GM18498 (cell line): ENCODE measurements around the gene GPS1.

ENCODE experiments used
- ATAC-seq: cut with Tn5 transposase; IDR thresholded peaks from one replicate; pipeline ENCODE4 v1.9.1; 2021; ENCODE audit warnings: mild to moderate bottlenecking, moderate library complexity; ENCODE audit not compliant: unreplicated experiment

The GPS1 gene

DNA sequence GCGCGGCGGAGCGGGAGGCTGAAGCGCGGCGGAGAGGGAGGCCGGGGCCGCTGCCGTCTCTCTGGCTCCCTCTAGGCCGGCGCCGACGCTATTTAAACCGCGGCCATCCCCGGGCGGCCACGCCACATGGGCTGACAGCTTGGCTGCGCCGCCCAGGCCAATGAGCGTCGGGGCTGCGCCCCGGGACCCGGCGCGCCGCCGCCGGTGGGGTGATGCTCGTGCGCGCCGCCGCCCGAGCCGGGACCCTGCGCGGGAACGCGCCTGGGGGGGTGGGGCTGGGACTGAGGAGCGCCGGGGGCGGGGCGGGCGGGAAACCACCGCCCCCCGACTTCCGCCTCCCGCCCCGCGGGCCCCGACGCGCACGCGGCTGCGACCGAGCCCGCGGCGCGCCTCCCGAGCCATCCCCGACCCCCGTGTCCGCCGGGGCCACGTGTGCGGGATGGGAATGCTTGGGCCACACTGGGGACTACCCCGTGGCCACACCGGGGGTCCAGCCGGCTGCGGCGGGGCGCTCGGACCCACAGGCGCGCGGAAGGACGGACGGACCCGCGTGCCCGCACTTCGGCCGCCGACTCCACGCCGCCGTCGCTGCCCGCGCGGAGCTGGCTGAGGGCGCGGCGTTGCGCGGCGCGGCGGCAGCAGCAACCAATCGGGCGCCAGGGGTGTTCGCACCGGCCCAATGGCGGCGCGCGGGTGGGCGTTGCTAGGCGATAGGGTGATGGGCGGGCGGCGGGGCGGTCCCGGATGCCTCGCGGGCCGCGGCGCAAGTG lies 46.7 kb downstream of the GPS1 start, which contains the start of gene FASN:
Gene FASN (minus strand): TSS at position 68 of the 770 bp plus-strand sequence. CDS start 1,791 bp downstream, outside the sequence.
- ATAC-seq, result peak; percentile 74

DNA sequence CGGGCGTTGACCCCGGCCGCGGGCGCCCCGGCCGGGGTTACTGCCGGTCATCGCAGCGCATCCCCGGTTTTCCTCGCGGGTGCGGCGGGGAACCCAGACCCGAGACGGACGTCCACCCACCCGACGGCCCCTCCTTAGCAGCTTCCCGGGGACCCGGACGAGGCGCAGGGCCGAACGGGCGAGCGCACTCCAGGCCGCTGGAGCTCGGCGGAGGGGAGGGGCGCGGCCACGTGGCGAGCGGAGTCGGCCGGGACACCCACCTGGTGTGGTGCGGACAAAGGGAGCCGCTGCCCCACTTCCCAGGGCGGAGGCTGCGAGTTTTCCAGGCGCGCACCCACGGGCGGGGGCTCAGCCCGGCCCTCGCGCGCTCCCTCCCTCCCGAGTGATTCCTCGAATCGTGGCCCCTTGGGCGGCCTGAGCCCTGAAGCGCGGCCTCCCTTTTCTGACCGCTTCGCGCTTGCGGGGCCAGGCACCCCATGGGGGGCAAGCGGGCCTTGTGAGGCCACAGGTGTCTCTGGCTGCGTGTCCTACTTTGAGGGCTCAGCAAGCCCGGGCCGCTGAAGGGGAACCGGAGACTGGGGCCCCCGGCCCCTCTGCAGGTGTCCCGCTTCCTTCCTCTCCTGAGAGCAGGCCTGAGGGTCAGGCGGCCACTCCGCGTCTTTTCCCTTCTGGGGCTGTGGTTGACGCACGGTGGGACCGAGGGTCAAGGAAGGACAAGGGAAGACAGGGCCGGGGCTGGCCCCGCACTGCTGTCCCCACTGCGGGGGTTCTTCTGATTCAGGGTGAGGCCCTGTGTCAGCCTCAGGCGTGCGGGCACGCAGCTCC lies 47.5 kb downstream of the GPS1 start:
- ATAC-seq, result peak; percentile 14

DNA sequence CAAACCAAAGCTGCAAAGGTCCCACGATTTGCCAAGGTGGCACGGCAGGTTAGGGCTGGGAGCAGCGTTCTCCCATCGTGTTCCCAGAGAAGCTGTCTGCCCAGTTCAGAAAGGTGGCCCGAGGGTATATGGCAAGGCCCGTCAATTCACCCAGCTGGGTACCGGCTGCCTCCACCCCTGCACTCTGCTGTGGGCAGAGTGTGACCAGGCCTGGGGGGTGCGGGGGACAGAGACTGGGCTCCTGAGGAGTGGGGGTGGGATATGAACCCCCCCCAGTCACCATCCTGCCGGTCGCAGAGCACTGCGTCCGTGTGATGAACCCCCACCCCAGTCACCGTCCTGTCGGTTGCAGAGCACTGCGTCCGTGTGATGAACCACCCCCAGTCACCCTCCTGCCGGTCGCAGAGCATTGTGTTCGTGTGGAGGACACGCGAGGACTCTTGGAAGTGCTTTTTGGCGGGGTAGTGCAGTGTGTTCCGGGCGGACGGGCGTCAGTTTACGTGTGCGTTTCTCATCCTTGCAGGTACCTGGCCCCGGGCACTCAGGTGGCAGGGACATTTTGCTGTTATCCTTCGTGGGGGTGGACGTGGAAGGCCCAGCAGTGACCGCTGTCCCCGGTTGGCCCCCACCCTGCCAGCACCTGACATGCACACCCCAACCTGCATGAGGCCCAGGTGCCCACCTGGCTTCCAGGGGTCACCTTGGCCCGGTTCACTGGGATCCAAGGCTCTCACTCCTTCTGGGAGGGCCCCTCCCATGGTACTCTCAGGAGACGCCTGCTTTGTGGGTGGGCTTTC lies 49.0 kb downstream of the GPS1 start:
- ATAC-seq, result no peak

- no peak for ATAC-seq
Observed at GRCh38 chr17:82101301-82101715, 49.6 kb downstream of the GPS1 start.

- ATAC-seq, result no peak
Observed at GRCh38 chr17:82101767-82102679, 50.3 kb downstream of the GPS1 start.

DNA sequence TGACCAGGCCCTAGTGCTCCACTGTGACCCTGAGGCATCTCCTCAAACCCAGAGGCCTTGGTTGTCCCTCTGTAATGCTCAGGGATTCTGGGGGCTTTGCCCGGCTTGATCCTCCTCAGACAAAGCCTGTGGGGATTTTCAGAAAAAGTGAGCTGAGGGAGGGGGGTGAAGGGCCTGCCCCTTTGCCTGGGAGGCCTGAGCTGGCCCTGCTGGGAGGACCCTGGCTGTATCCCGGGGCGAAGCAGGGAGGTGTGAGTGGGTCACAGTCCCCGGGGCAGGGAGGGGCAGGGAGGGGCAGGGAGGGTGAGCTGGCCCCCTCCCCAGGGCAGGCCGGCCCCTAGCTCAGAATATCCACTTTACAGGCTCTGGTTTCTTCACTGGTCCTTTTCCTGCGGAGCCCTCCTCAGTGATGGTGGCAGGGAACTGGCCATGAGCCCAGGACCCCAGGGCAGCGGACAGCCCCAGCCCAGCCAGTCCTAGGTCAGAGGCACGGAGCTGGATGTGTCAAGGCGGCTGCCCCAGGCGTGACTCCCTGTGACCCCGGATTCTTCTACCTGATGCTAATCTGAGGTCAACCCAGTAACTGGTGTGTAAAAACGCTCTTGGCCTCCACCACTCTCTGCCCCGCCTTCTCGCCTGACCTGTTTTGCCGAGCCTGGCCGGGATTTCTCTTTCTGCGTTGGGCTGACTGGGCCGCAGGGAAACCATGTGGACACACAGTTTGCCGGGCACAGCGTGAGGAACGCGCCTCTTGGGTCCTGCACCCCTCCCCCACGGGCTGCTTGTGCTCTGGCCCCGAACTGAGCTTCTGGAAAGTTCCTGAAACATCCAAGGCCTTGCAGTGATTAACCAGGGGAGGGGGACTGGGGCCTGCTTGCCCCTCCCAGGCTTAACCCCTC lies 52.1 kb downstream of the GPS1 start:
- ATAC-seq, result no peak

GRCh38 chr17:82104797-82105416 lies 53.2 kb downstream of the GPS1 start:
- ATAC-seq, result no peak

GRCh38 chr17:82105417-82105881 lies 53.8 kb downstream of the GPS1 start:
- ATAC-seq, result no peak

- peak; percentile 84 for ATAC-seq
Observed at GRCh38 chr17:82105882-82106687, 54.4 kb downstream of the GPS1 start.

DNA sequence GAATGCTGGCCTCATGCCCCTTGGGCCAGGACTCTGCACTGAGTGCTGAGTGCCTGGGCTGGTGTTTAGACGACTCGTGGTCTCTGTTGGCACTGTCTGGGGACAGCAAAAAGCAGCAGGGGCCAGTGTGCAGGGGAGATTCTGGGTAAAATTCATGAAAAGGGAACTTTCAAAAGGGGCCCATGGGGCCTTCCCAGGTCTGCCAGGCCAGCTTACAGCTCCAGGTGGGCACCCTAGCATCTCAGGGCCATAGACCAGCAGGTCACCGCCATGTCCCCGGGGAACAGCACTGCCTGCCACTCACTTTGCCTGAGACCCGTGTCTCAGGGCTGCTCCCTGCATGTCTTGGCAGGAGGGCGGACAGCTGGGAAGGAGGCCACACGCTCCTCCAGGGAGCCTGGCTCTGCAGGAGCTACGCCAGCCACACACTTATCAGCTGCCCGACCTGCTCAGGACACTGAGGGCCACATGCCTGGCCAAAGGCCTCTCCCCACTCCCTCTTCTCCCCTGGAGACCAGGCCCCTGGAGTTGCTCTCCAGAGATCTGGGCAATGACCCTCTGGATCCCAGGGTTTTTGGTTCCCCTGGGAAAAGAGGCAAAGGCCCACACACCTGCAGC lies 55.1 kb downstream of the GPS1 start:
- no peak for ATAC-seq
